KMS-11 (cell line): ENCODE data around the gene CHST12.
A peak's percentile ranks its signal among the peaks of the same experiment; 100 is the strongest.

Source experiments
- H2AFZ ChIP-seq: fragments of 200-600 bp; sonication (generic); 2 replicates; pipeline ENCODE4 v1.6.1; 2016; ENCODE audit warnings: antibody characterized with exemption, mixed run types, low read depth
- H3K27ac ChIP-seq: fragments of 200-600 bp; sonication (generic); 2 replicates; pipeline ENCODE4 v1.6.1; 2016; ENCODE audit warnings: mild to moderate bottlenecking, mixed run types
- H3K27me3 ChIP-seq: fragments of 200-600 bp; sonication (generic); 2 replicates; pipeline ENCODE4 v1.6.1; 2017; ENCODE audit warnings: mild to moderate bottlenecking, low read depth, mixed run types, moderate library complexity; ENCODE audit not compliant: insufficient read depth
- H3K36me3 ChIP-seq: fragments of 200-600 bp; sonication (generic); 2 replicates; pipeline ENCODE4 v1.6.1; 2017; ENCODE audit warnings: mild to moderate bottlenecking, mixed run types; ENCODE audit not compliant: insufficient read depth
- H3K4me1 ChIP-seq: fragments of 200-600 bp; sonication (generic); 2 replicates; pipeline ENCODE4 v1.6.1; 2016; ENCODE audit warnings: mild to moderate bottlenecking, low read depth, mixed run types; ENCODE audit not compliant: poor library complexity, severe bottlenecking
- H3K4me2 ChIP-seq: fragments of 200-600 bp; sonication (generic); 2 replicates; pipeline ENCODE4 v1.7.0; 2016; ENCODE audit warnings: mild to moderate bottlenecking, mixed run types
- H3K4me3 ChIP-seq: fragments of 200-600 bp; sonication (generic); IDR thresholded peaks from 2 replicates; pipeline ENCODE4 v1.6.1; 2017; ENCODE audit warnings: low read depth, low read length, mixed read lengths; ENCODE audit not compliant: insufficient read depth
- H3K79me2 ChIP-seq: fragments of 200-600 bp; sonication (generic); 2 replicates; pipeline ENCODE4 v1.6.1; 2016; ENCODE audit warnings: low read depth, mixed run types; ENCODE audit not compliant: insufficient read depth
- H3K9ac ChIP-seq: fragments of 200-600 bp; sonication (generic); 2 replicates; pipeline ENCODE4 v1.6.1; 2016; ENCODE audit warnings: mild to moderate bottlenecking, mixed run types
- H4K20me1 ChIP-seq: fragments of 200-600 bp; sonication (generic); 2 replicates; pipeline ENCODE4 v1.6.1; 2016; ENCODE audit warnings: mild to moderate bottlenecking, mixed run types; ENCODE audit not compliant: insufficient read depth
- CTCF ChIP-seq: fragments of 200-600 bp; sonication (generic); conservative IDR thresholded peaks from 2 replicates; pipeline ENCODE4 v1.6.1; 2017; ENCODE audit warnings: low read depth, mild to moderate bottlenecking, antibody characterized with exemption, low read length, moderate library complexity, mixed read lengths

The CHST12 gene

GRCh38 chr7:2393706-2394105, 9.7 kb upstream of the CHST12 start:
- Histone ChIP-seq H3K4me2 (no peak overlapping the region), H4K20me1 (no peaks in the 10 kb centered on the region), H3K27ac (no peak overlapping the region), H3K4me1 (peaks cover 21% of the 10 kb centered on the region), H3K4me3 (no peak overlapping the region), H3K79me2 (no peaks in the 10 kb centered on the region), H3K9ac (no peak overlapping the region), H2AFZ (no peak overlapping the region), H3K27me3 (no peaks in the 10 kb centered on the region), H3K36me3 (no peaks in the 10 kb centered on the region)
- no peak for TF ChIP-seq CTCF

GRCh38 chr7:2394566-2395082, 8.8 kb upstream of the CHST12 start:
- Histone ChIP-seq H3K79me2 (no peaks in the 10 kb centered on the region), H3K4me1 (peaks cover 30% of the 10 kb centered on the region), H3K4me2 (no peak overlapping the region), H2AFZ (no peak overlapping the region), H3K9ac (no peak overlapping the region), H4K20me1 (no peaks in the 10 kb centered on the region), H3K27ac (no peak overlapping the region), H3K27me3 (no peaks in the 10 kb centered on the region), H3K4me3 (no peak overlapping the region), H3K36me3 (no peaks in the 10 kb centered on the region)
- no peak for TF ChIP-seq CTCF

DNA sequence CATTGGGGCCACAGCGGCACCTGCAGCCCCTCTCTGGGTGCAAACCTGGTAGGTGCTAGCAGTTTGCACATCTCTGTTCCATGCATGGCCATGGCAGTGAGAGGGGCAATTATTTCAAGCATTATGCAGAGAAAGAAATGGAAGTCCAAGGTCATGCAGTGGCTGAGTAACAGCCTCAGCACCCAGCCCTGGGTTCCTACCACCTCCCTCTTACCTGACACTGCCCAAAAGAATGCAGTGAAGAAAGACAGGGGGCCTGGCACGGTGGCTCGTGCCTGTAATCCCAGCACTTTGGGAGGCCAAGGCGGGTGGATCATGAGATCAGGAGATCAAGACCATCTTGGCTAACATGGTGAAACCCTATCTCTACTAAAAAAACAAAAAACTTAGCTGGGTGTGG, 4.9 kb upstream of the CHST12 start:
- no peaks in the 10 kb centered on the region for H4K20me1 ChIP-seq
- peaks cover 62% of the 10 kb centered on the region for H3K4me1 ChIP-seq
- no peaks in the 10 kb centered on the region for H3K36me3 ChIP-seq
- no peak overlapping the region for H3K9ac ChIP-seq
- peak overlapping the region; percentile 41 for H3K4me2 ChIP-seq
- no peak overlapping the region for H2AFZ ChIP-seq
- no peak for TF ChIP-seq CTCF
- H3K4me3 ChIP-seq, result no peak overlapping the region
- H3K27me3 ChIP-seq, result no peaks in the 10 kb centered on the region
- no peaks in the 10 kb centered on the region for H3K79me2 ChIP-seq
- H3K27ac ChIP-seq, result peak overlapping the region; percentile 57; the same call in 1 of the 2 replicates

DNA sequence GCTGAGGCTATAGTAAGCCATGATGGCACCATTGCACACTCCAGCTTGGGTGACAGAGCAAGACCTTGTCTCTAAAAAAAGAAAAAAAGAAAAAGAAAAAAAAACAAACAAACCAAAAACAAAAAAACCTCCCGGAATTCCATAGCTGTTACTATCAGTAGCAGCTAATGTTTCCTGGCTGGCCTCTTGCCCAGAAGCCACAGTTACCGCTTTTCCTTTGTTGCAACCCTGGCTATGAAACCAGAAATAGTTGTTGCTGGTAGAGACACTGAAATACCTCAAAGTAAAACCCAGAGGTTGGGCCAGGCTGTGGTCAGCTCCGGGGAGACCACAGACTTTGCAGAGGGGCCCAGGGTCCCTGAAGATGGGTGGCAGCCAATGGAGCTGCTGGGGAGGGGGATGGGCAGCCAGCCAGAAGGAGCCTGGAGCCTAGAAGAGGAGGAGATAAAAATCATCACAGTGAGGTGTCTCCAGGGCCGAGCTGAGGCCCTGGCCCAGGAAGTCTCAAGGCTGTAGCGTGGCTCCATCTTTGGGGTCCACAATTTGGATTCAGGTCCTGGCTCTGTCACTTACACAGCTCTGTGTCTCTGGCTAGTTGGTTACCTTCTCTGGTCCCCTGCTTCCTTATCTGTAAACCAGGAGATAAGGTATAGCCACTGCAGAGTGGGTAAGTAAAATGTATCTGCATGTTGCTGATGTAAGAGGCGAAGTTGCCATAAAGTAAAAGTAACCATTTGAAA, 3.4 kb upstream of the CHST12 start:
- H3K9ac ChIP-seq, result peak overlapping the region; percentile 13; the same call in 1 of the 2 replicates
- peak overlapping the region; percentile 6; the same call in 1 of the 2 replicates for H2AFZ ChIP-seq

More for the DNA sequence above, 3.4 kb upstream of the CHST12 start:
- Histone ChIP-seq H3K4me1 (peaks cover 68% of the 10 kb centered on the region), H3K4me2 (peak overlapping the region; percentile 48), H3K79me2 (peaks cover 12% of the 10 kb centered on the region; the same call in 1 of the 2 replicates), H3K4me3 (no peak overlapping the region), H3K36me3 (no peaks in the 10 kb centered on the region), H4K20me1 (no peaks in the 10 kb centered on the region), H3K27me3 (no peaks in the 10 kb centered on the region), H3K27ac (peak overlapping the region; percentile 57)
- TF ChIP-seq CTCF, result no peak
